HG03139 (cell line): ENCODE results near the gene FOXF1.

Experiments used
- ATAC-seq: cut with Tn5 transposase; IDR thresholded peaks from one replicate; pipeline ENCODE4 v1.9.1; 2021; ENCODE audit not compliant: unreplicated experiment

The FOXF1 gene

GRCh38 chr16:86531641-86532525, 21.6 kb downstream of the FOXF1 start:
- no peak for ATAC-seq

DNA sequence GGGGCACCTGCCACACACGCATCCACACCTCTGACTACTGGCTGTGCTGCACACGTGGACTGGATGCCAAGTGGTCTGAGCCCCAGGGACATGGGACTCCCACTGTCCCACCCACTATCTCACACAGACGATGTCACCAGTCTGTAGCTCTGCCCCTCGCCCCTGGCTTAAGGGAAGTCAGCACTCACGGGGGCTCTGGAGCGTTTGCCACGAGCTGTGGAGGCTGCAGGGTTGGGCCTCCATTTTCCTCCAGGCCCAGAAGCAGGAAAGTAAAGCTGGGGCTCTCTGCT, 22.1 kb downstream of the FOXF1 start:
- no peak for ATAC-seq

DNA sequence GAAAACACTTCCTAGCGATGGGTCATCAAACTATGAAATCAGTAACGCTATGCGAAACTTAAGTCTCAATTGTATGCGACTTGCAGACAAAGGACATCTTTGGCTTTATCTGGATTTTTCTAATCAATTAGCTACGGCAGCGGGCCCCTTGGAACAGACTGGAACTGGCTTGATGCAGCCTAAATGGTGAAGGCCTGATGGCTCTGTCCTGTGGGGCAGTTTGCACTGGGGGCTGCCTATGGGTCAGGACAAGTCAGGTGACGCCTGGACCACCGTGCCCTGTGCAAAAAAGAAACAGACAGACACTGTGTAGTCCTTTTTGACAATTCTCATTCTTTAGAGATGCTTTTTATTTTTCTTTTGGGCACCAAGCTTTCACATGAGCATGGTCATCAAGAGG, 22.7 kb downstream of the FOXF1 start:
- ATAC-seq: no peak

DNA sequence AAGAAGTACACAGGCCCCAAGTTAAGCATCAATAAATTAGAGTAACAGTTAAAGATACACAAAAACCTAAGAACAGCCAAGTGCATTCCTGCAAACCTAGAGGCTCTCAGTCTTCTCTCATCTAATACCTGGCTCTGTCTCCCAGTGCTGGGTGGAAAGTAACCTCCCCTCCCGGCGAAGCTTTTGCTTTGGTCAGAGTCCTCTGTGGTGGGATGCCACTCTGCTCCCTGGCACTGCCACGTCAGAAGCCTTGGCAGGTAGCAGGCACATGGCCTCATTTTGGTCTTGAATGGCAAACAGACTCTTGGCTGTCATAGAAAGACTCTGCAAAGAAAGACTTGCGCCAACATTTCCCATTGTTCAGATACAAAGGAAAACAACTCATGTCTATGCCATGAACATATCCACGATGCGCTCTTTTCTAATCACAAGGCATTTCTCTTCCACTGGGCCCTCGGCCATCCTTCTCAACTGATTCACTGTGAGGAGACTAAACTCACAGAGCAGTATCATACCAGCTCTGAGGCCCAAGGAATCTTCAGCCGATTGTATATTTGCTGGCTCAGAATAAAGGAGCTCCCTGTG, 23.5 kb downstream of the FOXF1 start:
- ATAC-seq: no peak

- no peak for ATAC-seq
Measured at GRCh38 chr16:86534779-86535615, 24.7 kb downstream of the FOXF1 start.

GRCh38 chr16:86536621-86537020, 26.3 kb downstream of the FOXF1 start:
- no peak for ATAC-seq

DNA sequence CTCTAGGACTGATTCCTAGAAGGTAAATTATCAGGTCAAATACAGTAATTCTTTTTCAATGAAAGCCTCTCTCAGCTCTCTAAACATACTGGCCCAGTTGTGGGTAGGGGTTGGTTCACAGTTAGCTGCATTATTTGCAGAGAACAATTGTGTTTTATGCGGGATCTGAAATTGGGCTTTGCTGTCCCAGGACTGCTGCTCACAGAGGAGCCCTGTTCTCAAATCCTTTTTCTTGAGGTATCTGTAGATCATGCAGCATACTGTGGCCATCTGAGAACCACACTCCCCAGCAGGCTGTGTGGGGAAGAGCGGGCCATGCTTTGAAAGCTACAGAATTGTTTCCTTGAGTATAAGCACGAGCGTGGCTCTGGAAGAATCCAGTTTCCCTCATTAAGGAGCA, 27.2 kb downstream of the FOXF1 start:
- ATAC-seq: no peak

DNA sequence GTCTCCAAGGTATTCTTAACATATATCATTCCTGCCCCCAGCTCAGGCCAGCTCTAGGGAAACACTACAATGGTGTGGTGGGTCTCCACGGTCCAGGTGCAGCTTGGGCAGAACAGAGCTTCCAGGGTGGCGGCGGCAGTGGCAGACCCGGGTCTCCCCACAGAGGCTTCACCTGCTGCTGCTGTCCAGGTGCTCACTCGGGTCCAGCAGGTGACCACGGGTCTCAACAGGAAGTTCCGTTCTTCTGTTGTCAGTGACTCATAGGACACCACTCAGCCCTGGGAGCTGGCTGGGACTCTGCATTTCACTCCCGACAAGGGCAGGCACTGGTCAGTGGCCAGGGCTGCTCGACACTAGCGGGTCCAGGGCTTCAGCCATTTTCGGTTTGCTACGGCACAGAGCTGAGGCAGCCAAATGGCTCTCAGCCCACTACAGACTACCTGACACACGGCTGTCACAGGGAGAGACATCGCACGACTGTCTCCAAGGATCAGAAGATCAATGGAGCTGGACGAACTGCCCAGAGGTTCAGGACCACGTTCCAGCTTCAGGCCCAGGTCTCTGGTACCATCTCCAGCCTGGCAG, 28.0 kb downstream of the FOXF1 start:
- no peak for ATAC-seq

DNA sequence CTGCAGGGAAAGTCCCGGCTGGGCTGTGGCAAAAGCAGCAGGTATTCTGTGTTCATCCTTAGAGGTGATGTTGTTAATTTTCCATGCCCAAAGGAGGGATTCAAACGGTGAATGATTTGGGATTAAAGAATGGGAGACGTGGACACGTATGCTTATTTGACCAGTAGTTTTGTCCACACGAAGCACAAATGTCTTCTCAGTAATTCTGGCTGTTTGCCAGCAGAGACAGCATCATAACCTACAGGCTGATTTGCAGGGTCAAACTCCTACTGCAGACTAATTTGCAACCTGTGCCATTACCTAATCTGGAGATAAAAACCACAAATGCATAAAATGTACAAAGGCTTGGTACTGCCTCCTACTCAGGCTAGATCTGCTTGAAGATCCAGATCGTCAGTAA, 30.6 kb downstream of the FOXF1 start:
- no peak for ATAC-seq

- no peak for ATAC-seq
Measured at GRCh38 chr16:86541560-86541959, 31.2 kb downstream of the FOXF1 start.

DNA sequence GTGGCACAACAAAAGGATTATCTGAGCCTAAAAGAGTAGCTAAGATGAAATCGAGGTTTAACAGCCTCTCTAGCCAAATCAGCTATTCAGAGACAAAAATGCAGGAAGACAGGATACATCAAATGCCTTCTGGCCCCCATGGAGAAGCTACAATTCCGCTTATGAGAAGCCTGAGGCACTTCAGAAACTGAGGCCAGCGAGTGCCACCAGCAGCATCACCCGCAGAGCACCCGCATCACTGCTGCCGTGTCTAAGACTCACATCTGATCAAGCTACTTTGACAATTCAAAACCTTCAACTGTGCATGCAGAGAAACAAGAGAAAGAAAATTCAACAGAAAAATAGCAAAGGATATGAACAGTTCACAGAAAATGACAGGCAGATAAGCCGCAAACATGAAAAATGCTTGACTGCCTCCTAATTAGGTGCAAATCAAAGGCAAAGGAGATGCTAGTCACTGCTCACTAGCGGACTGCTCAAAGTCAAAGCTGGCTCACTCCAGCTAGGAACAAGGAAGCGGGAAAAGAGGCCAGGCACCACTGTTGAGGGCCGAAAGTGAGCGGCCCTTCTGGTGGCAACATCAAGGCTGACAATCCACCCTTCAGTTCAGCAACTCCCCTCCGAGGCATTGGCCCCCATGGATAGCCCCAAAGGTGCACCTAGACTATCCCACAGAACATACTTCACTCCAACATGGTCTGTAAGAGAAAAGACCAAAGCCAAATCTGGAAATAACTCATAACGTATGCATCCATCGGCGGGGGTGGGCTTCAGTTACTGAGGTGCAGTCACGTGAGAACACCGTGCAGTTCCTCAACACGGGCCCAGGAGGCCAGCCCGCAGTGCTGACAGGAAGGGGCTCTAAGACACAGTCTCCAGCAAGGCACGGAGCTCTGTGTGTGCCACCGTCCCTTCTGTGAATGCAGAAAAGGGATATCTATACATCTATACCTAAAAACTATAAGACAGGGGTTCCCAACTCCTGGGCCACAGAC, 32.7 kb downstream of the FOXF1 start:
- no peak for ATAC-seq

GRCh38 chr16:86545481-86545880, 35.2 kb downstream of the FOXF1 start:
- no peak for ATAC-seq

DNA sequence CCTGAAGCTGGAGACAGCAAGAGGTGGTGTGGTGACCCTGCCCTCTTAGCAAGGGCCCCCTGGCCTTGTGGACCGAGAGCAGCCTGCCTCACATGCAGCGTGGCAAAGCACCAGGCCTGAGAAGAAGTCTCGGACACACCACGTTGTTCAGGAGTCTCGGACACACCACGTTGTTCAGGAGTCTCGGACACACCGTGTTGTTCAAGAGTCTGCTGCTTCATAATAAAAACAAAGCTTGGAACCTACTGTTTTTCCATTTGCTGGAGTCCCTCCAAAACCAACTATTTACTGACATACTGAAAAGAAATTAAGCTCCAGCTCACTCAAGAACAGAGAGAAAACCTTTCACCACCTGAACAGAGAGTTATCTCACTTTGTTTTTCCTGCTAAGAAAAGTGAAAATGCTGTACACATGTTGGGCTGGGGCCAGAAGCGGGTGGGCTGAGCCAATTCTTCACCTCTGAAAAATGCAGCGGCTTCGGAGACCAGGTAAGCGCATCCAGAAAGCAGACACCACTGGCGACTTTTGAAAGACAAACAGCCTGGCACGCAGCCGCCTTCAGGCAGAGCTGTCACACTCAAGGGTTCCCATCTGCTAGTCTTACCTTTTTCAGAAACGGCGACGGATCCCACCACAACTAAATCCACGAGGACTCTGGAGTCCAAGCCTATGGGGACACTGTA, 35.8 kb downstream of the FOXF1 start:
- ATAC-seq: no peak

DNA sequence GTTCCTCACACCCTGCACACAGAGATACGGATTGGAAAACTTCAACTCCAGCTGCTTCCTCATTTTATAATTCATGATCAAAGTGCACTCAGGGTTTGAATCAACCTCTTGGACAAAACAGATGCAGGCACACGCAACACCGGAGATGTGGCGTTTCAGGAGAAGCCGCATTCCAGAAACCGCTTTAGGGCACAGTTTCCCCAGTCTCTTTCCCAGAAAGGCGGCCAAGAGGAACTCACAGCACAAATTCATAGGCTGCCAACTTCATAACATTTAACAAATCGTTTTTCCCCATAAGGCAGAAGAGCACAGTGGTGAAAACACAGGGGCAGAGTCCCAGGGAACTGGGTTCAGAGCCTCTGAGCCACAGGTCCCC, 36.3 kb downstream of the FOXF1 start:
- no peak for ATAC-seq

GRCh38 chr16:86547286-86547685, 37.0 kb downstream of the FOXF1 start:
- ATAC-seq: no peak

- no peak for ATAC-seq
Measured at GRCh38 chr16:86549076-86549892, 39.0 kb downstream of the FOXF1 start.

- ATAC-seq: no peak
Measured at GRCh38 chr16:86549893-86550190, 39.5 kb downstream of the FOXF1 start.

- ATAC-seq: no peak
Measured at GRCh38 chr16:86550281-86550680, 40.0 kb downstream of the FOXF1 start.

DNA sequence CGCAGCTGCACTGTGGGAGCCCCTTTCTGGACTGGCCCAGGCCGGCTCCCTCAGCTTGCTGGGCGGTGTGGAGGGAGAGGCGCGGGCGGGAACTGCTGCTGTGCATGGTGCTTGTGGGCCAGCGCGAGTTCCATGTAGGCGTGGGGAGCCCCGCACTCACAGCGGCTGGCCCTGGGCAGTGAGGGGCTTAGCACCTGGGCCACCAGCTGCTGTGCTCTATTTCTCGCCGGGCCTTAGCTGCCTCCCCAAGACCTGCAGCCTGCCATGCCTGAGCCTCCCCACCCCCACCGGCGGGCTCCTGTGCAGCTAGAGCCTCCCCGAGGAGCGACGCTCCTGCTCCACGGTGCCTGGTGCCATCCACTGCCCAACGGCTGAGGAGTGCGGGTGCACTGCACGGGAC, 43.0 kb downstream of the FOXF1 start:
- ATAC-seq: no peak
